HG02943 (cell line): Measurements from ENCODE around the gene HELQ.
"Not testable (repeated sequence)": the region's sequence is repeated elsewhere in the genome, so short reads cannot be mapped to it uniquely, and the experiment has no call there.

Experiments
- ATAC-seq: cut with Tn5 transposase; IDR thresholded peaks from one replicate; pipeline ENCODE4 v1.9.1; 2021; ENCODE audit warnings: mild to moderate bottlenecking, low read depth, moderate library complexity; ENCODE audit not compliant: unreplicated experiment

HELQ gene

GRCh38 chr4:83438719-83439118 is 16.9 kb downstream of the HELQ start:
- no peak for ATAC-seq

- ATAC-seq = no peak
These were observed 18.9 kb downstream of the HELQ start for GRCh38 chr4:83436680-83437079.

- ATAC-seq = no peak
These were observed 24.4 kb downstream of the HELQ start for GRCh38 chr4:83431200-83431599.

GRCh38 chr4:83418211-83418610 is 37.4 kb downstream of the HELQ start:
- ATAC-seq = no peak

- no peak for ATAC-seq
These were observed 38.1 kb downstream of the HELQ start for GRCh38 chr4:83417566-83417965.

GRCh38 chr4:83413676-83414075 is 41.9 kb downstream of the HELQ start:
- no peak for ATAC-seq

GRCh38 chr4:83408908-83409307 is 46.7 kb downstream of the HELQ start:
- no peak for ATAC-seq

- ATAC-seq = no peak
These were observed 49.5 kb downstream of the HELQ start for GRCh38 chr4:83405844-83406816.

- ATAC-seq = not testable (repeated sequence)
These were observed 57.5 kb downstream of the HELQ start for GRCh38 chr4:83398158-83398557.

- no peak for ATAC-seq
These were observed 61.7 kb downstream of the HELQ start for GRCh38 chr4:83393908-83394307.

GRCh38 chr4:83392562-83392961 is 63.1 kb downstream of the HELQ start:
- ATAC-seq = no peak

- ATAC-seq = no peak
These were observed 64.7 kb downstream of the HELQ start for GRCh38 chr4:83390944-83391343.

GRCh38 chr4:83389756-83390505 is 65.7 kb downstream of the HELQ start:
- ATAC-seq = no peak

- no peak for ATAC-seq
These were observed 66.4 kb downstream of the HELQ start for GRCh38 chr4:83389037-83389720.

GRCh38 chr4:83388313-83388676 is 67.3 kb downstream of the HELQ start:
- no peak for ATAC-seq

- no peak for ATAC-seq
These were observed 67.9 kb downstream of the HELQ start for GRCh38 chr4:83387476-83388312.

GRCh38 chr4:83387012-83387411 is 68.6 kb downstream of the HELQ start:
- ATAC-seq = no peak

GRCh38 chr4:83382850-83383249 is 72.8 kb downstream of the HELQ start:
- ATAC-seq = no peak

- no peak for ATAC-seq
These were observed 74.5 kb downstream of the HELQ start for GRCh38 chr4:83381173-83381572.

GRCh38 chr4:83378419-83378818 is 77.2 kb downstream of the HELQ start:
- no peak for ATAC-seq
